MM.1S (cell line): ENCODE measurements around the gene TULP4.

Experiments
- DNase-seq: peaks from one replicate; pipeline ENCODE4 v3.0.0-alpha.2; 2015
- H2AFZ ChIP-seq: fragments of 300-600 bp; sonication (generic); 2 replicates; pipeline ENCODE4 v1.6.0; 2016; ENCODE audit warnings: antibody characterized with exemption, low read length
- H3F3A ChIP-seq: fragments of 300-600 bp; sonication (generic); 2 replicates; pipeline ENCODE4 v1.6.1; 2016; ENCODE audit warnings: mild to moderate bottlenecking, antibody characterized with exemption, low read length, moderate library complexity, mixed read lengths; ENCODE audit not compliant: insufficient read depth
- H3K27ac ChIP-seq: fragments of 300-600 bp; sonication (generic); 2 replicates; pipeline ENCODE4 v1.5.1; 2016; ENCODE audit warnings: mild to moderate bottlenecking, low read length
- H3K27me3 ChIP-seq: fragments of 300-600 bp; sonication (generic); replicated peaks from 2 replicates; pipeline ENCODE4 v1.6.0; 2016; ENCODE audit warnings: low read length; ENCODE audit not compliant: insufficient read depth
- H3K36me3 ChIP-seq: fragments of 300-600 bp; sonication (generic); replicated peaks from 2 replicates; pipeline ENCODE4 v1.6.1; 2016; ENCODE audit warnings: mild to moderate bottlenecking, low read length, mixed read lengths; ENCODE audit not compliant: insufficient read depth
- H3K4me1 ChIP-seq: fragments of 300-600 bp; sonication (generic); 2 replicates; pipeline ENCODE4 v1.6.1; 2016; ENCODE audit warnings: low read length, mixed read lengths
- H3K4me2 ChIP-seq: fragments of 300-600 bp; sonication (generic); 2 replicates; pipeline ENCODE4 v1.6.0; 2016; ENCODE audit warnings: low read depth, low read length
- H3K4me3 ChIP-seq: fragments of 300-600 bp; sonication (generic); 2 replicates; pipeline ENCODE4 v1.5.1; 2016; ENCODE audit warnings: low read length, mixed read lengths
- H3K79me2 ChIP-seq: fragments of 300-600 bp; sonication (generic); 2 replicates; pipeline ENCODE4 v1.6.1; 2016; ENCODE audit warnings: mixed run types, low read length, mixed read lengths
- H3K9ac ChIP-seq: fragments of 300-600 bp; sonication (generic); 2 replicates; pipeline ENCODE4 v1.6.1; 2016; ENCODE audit warnings: low read length, mixed read lengths
- H3K9me2 ChIP-seq: fragments of 300-600 bp; sonication (generic); replicated peaks from 2 replicates; pipeline ENCODE4 v1.6.1; 2016; ENCODE audit warnings: mild to moderate bottlenecking, low read length, mixed read lengths; ENCODE audit not compliant: insufficient read depth
- H3K9me3 ChIP-seq: fragments of 300-600 bp; sonication (generic); replicated peaks from 2 replicates; pipeline ENCODE4 v1.6.1; 2016; ENCODE audit warnings: mild to moderate bottlenecking, low read length, mixed read lengths; ENCODE audit not compliant: insufficient read depth
- H4K20me1 ChIP-seq: fragments of 300-600 bp; sonication (generic); 2 replicates; pipeline ENCODE4 v1.6.1; 2016; ENCODE audit warnings: mild to moderate bottlenecking, low read length, moderate library complexity, mixed read lengths; ENCODE audit not compliant: insufficient read depth
- EZH2 ChIP-seq: fragments of 300-600 bp; sonication (generic); optimal IDR thresholded peaks from 2 replicates; pipeline ENCODE3; 2017; ENCODE audit warnings: low read depth, mild to moderate bottlenecking, antibody characterized with exemption, low read length, mixed read lengths
- EZH2phosphoT487 ChIP-seq: fragments of 300-600 bp; sonication (generic); IDR thresholded peaks from 2 replicates; pipeline ENCODE4 v1.6.1; 2018; ENCODE audit warnings: antibody characterized with exemption, low read length
- TF ChIP-seq, protein P1 (sequence below): fragments of 300-600 bp; sonication (generic); IDR thresholded peaks from 2 replicates; pipeline ENCODE4 v1.5.1; 2016; ENCODE audit warnings: antibody characterized with exemption, low read length, mixed read lengths

The TULP4 gene

DNA sequence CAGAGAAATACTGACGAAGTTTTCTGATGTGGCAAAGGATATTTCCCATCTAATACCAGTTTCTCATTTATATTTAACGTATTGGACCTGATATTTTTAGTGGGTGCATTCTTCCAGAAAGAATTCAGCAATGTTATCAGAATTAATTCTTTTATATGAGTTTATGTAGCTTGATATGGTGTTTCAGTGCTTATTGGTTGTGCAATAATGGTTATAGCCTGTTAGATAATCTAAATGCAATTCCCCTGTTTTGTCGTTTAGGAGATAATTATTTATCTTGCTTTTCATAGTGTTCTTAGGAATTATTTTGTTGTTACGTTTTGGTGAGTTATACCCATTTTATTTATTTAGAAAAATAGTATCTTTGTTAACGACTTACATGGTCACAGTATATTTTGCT lies 196.2 kb downstream of the TULP4 start:
- Histone ChIP-seq H3F3A (no peaks in the 10 kb centered on the region), H3K79me2 (no peaks in the 10 kb centered on the region), H4K20me1 (no peaks in the 10 kb centered on the region), H3K4me3 (no peak overlapping the region), H3K9me3 (no peaks in the 10 kb centered on the region), H2AFZ (no peak overlapping the region), H3K4me2 (no peak overlapping the region), H3K9ac (no peak overlapping the region), H3K4me1 (no peaks in the 10 kb centered on the region), H3K9me2 (no peaks in the 10 kb centered on the region), H3K36me3 (no peaks in the 10 kb centered on the region), H3K27me3 (no peaks in the 10 kb centered on the region), H3K27ac (no peak overlapping the region)
- no peak for DNase-seq
- TF ChIP-seq EZH2, result no peak
- TF ChIP-seq, protein P1, sequence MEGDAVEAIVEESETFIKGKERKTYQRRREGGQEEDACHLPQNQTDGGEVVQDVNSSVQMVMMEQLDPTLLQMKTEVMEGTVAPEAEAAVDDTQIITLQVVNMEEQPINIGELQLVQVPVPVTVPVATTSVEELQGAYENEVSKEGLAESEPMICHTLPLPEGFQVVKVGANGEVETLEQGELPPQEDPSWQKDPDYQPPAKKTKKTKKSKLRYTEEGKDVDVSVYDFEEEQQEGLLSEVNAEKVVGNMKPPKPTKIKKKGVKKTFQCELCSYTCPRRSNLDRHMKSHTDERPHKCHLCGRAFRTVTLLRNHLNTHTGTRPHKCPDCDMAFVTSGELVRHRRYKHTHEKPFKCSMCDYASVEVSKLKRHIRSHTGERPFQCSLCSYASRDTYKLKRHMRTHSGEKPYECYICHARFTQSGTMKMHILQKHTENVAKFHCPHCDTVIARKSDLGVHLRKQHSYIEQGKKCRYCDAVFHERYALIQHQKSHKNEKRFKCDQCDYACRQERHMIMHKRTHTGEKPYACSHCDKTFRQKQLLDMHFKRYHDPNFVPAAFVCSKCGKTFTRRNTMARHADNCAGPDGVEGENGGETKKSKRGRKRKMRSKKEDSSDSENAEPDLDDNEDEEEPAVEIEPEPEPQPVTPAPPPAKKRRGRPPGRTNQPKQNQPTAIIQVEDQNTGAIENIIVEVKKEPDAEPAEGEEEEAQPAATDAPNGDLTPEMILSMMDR, result no peak

DNA sequence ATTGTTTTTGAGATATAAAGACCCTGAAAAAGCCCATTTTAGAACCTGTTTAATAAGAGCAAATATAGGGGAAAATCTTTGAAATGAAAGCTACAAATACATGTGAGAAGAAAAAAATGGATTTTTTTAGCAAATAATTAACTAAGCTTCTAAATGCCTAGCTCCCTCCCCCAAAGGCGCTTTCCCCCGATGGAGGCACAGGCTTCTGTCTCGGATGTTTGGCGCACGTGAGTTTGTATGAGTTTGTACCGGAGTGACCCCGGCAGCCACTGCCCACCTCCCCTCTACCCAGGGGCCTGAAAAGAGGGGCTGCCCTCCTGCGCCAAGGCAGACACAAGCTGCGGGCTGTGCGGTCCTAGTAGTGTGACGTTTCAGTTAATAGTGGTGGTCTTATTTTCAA lies 197.2 kb downstream of the TULP4 start:
- no peak overlapping the region for H3K4me3 ChIP-seq
- TF ChIP-seq EZH2 (no peak), EZH2phosphoT487 (no peak)
- TF ChIP-seq, protein P1, result no peak
- no peak overlapping the region for H3K4me2 ChIP-seq
- H3K9ac ChIP-seq, result no peak overlapping the region
- no peaks in the 10 kb centered on the region for H4K20me1 ChIP-seq
- H3K27ac ChIP-seq, result no peak overlapping the region
- H3F3A ChIP-seq, result no peaks in the 10 kb centered on the region
- H3K36me3 ChIP-seq, result no peaks in the 10 kb centered on the region
- H3K9me3 ChIP-seq, result no peaks in the 10 kb centered on the region
- H2AFZ ChIP-seq, result no peak overlapping the region
- no peak for DNase-seq
- no peaks in the 10 kb centered on the region for H3K79me2 ChIP-seq
- H3K9me2 ChIP-seq, result no peaks in the 10 kb centered on the region
- H3K4me1 ChIP-seq, result no peaks in the 10 kb centered on the region
- no peaks in the 10 kb centered on the region for H3K27me3 ChIP-seq

DNA sequence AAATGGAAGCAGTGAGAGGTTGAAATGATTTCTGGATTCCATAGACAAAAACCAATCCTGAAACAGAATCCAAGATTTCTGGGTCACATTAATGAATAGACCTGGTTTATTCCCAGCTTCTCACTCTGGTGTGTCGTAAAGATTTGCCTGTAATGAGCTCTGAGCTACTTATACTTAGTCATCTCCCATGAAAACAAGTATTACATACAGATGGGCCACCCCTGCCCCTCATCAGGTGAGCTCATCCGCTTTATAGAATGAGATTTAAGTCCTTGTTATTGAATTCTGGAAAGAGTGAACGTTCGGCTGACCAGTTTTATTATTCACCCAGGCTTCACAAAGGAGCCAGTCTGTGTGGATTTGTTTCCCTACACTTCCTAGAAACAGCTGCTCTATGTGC lies 200.5 kb downstream of the TULP4 start:
- Histone ChIP-seq H3K9me2 (no peaks in the 10 kb centered on the region), H3K36me3 (no peaks in the 10 kb centered on the region), H3K79me2 (no peaks in the 10 kb centered on the region), H2AFZ (no peak overlapping the region), H4K20me1 (no peaks in the 10 kb centered on the region), H3K27me3 (no peaks in the 10 kb centered on the region), H3F3A (no peaks in the 10 kb centered on the region), H3K4me1 (no peaks in the 10 kb centered on the region), H3K9ac (no peak overlapping the region), H3K4me3 (no peak overlapping the region), H3K9me3 (no peaks in the 10 kb centered on the region), H3K4me2 (no peak overlapping the region), H3K27ac (no peak overlapping the region)
- TF ChIP-seq, protein P1, result no peak
- TF ChIP-seq EZH2phosphoT487 (no peak), EZH2 (no peak)
- DNase-seq, result no peak

DNA sequence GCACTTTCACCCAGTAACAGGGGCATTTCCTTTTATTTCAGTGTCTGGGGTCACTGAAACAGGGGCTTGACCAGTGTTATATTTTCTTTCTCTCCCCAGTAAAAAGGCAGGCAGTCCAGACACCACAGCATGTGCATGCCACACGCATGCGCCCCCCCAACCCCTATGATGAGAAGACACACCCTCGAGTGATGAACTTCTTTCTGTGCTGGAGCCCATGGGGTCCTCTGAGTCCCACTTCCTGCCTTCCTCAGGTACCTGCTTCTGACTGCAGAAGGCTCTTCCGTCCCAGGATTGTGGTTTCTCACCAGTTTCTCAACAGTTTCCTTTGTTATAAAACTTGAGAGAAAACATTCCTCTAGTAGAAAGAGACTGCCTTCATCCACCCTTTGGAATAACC lies 201.9 kb downstream of the TULP4 start:
- Histone ChIP-seq H2AFZ (no peak overlapping the region), H3K4me1 (no peaks in the 10 kb centered on the region), H3K4me3 (no peak overlapping the region), H3K9ac (no peak overlapping the region), H3K27ac (no peak overlapping the region), H3K9me2 (no peaks in the 10 kb centered on the region), H3F3A (no peaks in the 10 kb centered on the region), H3K27me3 (no peaks in the 10 kb centered on the region), H4K20me1 (no peaks in the 10 kb centered on the region), H3K36me3 (no peaks in the 10 kb centered on the region), H3K79me2 (no peaks in the 10 kb centered on the region), H3K9me3 (no peaks in the 10 kb centered on the region), H3K4me2 (no peak overlapping the region)
- TF ChIP-seq EZH2, result no peak
- TF ChIP-seq EZH2phosphoT487, result no peak
- TF ChIP-seq, protein P1, result no peak
- no peak for DNase-seq
